HEK293 (cell line): ENCODE results near the gene CCNI2.

Source experiments
- CTCF ChIA-PET: fragments of 350-600 bp; formaldehyde crosslinking; extraction: SDS; loops from one replicate; lab custom pipeline; 2021; ENCODE audit warnings: antibody characterized with exemption; lab: Yijun Ruan, JAX
- POLR2A ChIA-PET: fragments of 300-600 bp; formaldehyde crosslinking; extraction: SDS; loops from one replicate; lab custom pipeline; 2020; ENCODE audit warnings: antibody characterized with exemption, inconsistent platforms; lab: Yijun Ruan, JAX
- H3K27ac ChIP-seq: fragments of 200-500 bp; sonication (Bioruptor generic); 2 replicates; pipeline ENCODE4 v1.5.1; 2014; ENCODE audit warnings: low read depth, low read length, control low read depth, inconsistent platforms; ENCODE audit errors: extremely low read depth
- H3K36me3 ChIP-seq, 2 experiments: fragments of 200-500 bp in 1 of 2; sonication (Bioruptor generic) in 1 of 2; 1 replicate in 1 of 2; 2 replicates in 1 of 2; pipeline ENCODE4 v1.5.1; 2014 to 2017; ENCODE audit warnings: inconsistent platforms in 2 of 2, low read length in 2 of 2; ENCODE audit not compliant: control insufficient read depth in 2 of 2, insufficient read depth in 1 of 2
- H3K4me1 ChIP-seq: fragments of 200-500 bp; sonication (Bioruptor generic); 2 replicates; pipeline ENCODE4 v1.5.1; 2014; ENCODE audit warnings: mild to moderate bottlenecking, low read length, inconsistent platforms; ENCODE audit not compliant: control insufficient read depth, insufficient read depth
- H3K4me3 ChIP-seq: 2 replicates; pipeline ENCODE4 v1.5.1; 2011; ENCODE audit warnings: low read depth, mild to moderate bottlenecking, control low read depth, low read length, moderate library complexity
- H3K9me3 ChIP-seq: fragments of 200-500 bp; sonication (Bioruptor generic); 2 replicates; pipeline ENCODE4 v1.5.1; 2014; ENCODE audit warnings: low read depth, low read length, inconsistent platforms; ENCODE audit not compliant: control insufficient read depth, insufficient read depth
- GLI2 ChIP-seq: fragments of 450-650 bp; formaldehyde crosslinking; IDR thresholded peaks from 2 replicates; pipeline ENCODE4; 2017; ENCODE audit warnings: missing biosample characterization, missing genetic modification characterization, low read depth, borderline replicate concordance
- MEIS1 ChIP-seq: sonication (generic); formaldehyde crosslinking; IDR thresholded peaks from 2 replicates; pipeline ENCODE4 v1.8.1; 2022; ENCODE audit warnings: missing genetic modification reagents, mild to moderate bottlenecking, borderline replicate concordance
- ZFP3 ChIP-seq: fragments of 450-650 bp; formaldehyde crosslinking; IDR thresholded peaks from 2 replicates; pipeline ENCODE4 v1.5.1; 2016; ENCODE audit warnings: low read depth, missing biosample characterization, missing genetic modification characterization
- ZNF138 ChIP-seq: fragments of 450-650 bp; formaldehyde crosslinking; IDR thresholded peaks from 2 replicates; pipeline ENCODE4 v1.5.1; 2016; ENCODE audit warnings: missing biosample characterization, missing genetic modification characterization, borderline replicate concordance
- ZNF335 ChIP-seq: fragments of 450-650 bp; formaldehyde crosslinking; conservative IDR thresholded peaks from 2 replicates; pipeline ENCODE4 v1.5.1; 2016; ENCODE audit warnings: missing biosample characterization, missing genetic modification characterization
- ZNF350 ChIP-seq: fragments of 450-650 bp; formaldehyde crosslinking; IDR thresholded peaks from 2 replicates; pipeline ENCODE4 v1.5.0; 2017; ENCODE audit warnings: missing biosample characterization, mild to moderate bottlenecking, missing genetic modification characterization
- ZNF391 ChIP-seq: fragments of 450-650 bp; formaldehyde crosslinking; IDR thresholded peaks from 2 replicates; pipeline ENCODE4 v1.5.1; 2016; ENCODE audit warnings: low read depth, missing biosample characterization, missing genetic modification characterization, borderline replicate concordance
- ZNF596 ChIP-seq: fragments of 450-650 bp; IDR thresholded peaks from 2 replicates; pipeline ENCODE4 v1.5.0; 2018; ENCODE audit warnings: missing biosample characterization, mild to moderate bottlenecking, missing genetic modification characterization, moderate library complexity
- ZNF843 ChIP-seq: fragments of 450-650 bp; formaldehyde crosslinking; IDR thresholded peaks from 2 replicates; pipeline ENCODE4 v1.5.1; 2016; ENCODE audit warnings: missing biosample characterization, missing genetic modification characterization
- TF ChIP-seq, protein P1 (sequence below): fragments of 450-650 bp; formaldehyde crosslinking; IDR thresholded peaks from 2 replicates; pipeline ENCODE4 v1.5.1; 2017; ENCODE audit warnings: missing biosample characterization, missing genetic modification characterization
- TF ChIP-seq, protein P2 (sequence below): fragments of 450-650 bp; formaldehyde crosslinking; conservative IDR thresholded peaks from 2 replicates; pipeline ENCODE4 v1.5.1; 2016; ENCODE audit warnings: low read depth, missing biosample characterization, missing genetic modification characterization
- TF ChIP-seq, protein P3 (sequence below): fragments of 450-650 bp; formaldehyde crosslinking; IDR thresholded peaks from 2 replicates; pipeline ENCODE4 v1.5.1; 2016; ENCODE audit warnings: missing biosample characterization, missing genetic modification characterization
- TF ChIP-seq, protein P4 (sequence below): fragments of 450-650 bp; formaldehyde crosslinking; IDR thresholded peaks from 2 replicates; pipeline ENCODE4 v1.5.1; 2016; ENCODE audit warnings: missing biosample characterization, missing genetic modification characterization
- TF ChIP-seq, protein P5 (sequence below): fragments of 450-650 bp; formaldehyde crosslinking; IDR thresholded peaks from 2 replicates; pipeline ENCODE4 v1.5.1; 2017; ENCODE audit warnings: missing biosample characterization, missing genetic modification characterization

CCNI2 gene

DNA sequence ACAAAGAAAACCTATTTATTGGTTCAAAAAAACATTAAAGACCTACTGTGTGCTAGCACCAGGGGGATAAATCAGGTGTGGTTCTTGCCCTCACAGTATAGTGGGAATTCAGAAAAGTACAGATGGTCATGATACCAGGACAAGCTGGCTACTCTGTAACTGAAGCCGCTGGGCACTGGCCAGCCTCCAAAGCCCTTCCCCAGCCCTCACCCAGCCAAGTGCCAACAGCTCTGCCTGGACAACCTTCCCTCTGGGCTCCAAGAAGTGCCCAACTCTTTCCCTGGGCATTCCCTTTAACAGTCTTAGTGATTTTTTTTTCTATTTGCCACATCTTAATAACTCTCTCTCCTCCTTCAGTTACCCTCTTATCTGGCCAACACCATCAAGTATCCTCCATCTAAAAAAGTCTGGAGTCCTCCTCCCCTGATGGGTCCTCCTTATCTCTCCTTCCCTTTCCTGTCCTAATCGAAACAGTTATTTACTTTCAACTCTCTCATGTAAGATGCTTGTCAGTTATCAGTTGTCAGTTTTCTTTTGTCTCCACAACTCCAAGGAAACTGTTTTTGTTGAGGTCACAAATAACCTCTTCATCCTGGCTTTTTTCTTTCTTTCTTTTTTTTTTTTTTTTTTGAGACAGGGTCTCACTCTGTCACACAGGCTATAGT is 43.1 kb downstream of the CCNI2 start:
- Histone ChIP-seq H3K27ac (no peak overlapping the region), H3K36me3 (no peaks in the 10 kb centered on the region), H3K9me3 (no peaks in the 10 kb centered on the region), H3K4me3 (no peak overlapping the region)
- CTCF ChIA-PET, result interaction anchor here (0.6 to 0.9 kb wide), 2 partner anchors 30 to 43 kb away, joined by 3 read pairs; partner anchors contain the start of gene CCNI2
- POLR2A ChIA-PET, result interaction anchor here (0.8 kb wide), 1 partner anchor 53 kb away, joined by 3 read pairs; the partner anchor contains the start of gene KIF3A
- TF ChIP-seq, protein P1, sequence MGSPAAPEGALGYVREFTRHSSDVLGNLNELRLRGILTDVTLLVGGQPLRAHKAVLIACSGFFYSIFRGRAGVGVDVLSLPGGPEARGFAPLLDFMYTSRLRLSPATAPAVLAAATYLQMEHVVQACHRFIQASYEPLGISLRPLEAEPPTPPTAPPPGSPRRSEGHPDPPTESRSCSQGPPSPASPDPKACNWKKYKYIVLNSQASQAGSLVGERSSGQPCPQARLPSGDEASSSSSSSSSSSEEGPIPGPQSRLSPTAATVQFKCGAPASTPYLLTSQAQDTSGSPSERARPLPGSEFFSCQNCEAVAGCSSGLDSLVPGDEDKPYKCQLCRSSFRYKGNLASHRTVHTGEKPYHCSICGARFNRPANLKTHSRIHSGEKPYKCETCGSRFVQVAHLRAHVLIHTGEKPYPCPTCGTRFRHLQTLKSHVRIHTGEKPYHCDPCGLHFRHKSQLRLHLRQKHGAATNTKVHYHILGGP (tag by site-specific recombination), result no peak
- TF ChIP-seq ZNF350 (tag by site-specific recombination) (no peak), ZFP3 (no peak), ZNF843 (tag by site-specific recombination) (no peak)
- TF ChIP-seq, protein P2, sequence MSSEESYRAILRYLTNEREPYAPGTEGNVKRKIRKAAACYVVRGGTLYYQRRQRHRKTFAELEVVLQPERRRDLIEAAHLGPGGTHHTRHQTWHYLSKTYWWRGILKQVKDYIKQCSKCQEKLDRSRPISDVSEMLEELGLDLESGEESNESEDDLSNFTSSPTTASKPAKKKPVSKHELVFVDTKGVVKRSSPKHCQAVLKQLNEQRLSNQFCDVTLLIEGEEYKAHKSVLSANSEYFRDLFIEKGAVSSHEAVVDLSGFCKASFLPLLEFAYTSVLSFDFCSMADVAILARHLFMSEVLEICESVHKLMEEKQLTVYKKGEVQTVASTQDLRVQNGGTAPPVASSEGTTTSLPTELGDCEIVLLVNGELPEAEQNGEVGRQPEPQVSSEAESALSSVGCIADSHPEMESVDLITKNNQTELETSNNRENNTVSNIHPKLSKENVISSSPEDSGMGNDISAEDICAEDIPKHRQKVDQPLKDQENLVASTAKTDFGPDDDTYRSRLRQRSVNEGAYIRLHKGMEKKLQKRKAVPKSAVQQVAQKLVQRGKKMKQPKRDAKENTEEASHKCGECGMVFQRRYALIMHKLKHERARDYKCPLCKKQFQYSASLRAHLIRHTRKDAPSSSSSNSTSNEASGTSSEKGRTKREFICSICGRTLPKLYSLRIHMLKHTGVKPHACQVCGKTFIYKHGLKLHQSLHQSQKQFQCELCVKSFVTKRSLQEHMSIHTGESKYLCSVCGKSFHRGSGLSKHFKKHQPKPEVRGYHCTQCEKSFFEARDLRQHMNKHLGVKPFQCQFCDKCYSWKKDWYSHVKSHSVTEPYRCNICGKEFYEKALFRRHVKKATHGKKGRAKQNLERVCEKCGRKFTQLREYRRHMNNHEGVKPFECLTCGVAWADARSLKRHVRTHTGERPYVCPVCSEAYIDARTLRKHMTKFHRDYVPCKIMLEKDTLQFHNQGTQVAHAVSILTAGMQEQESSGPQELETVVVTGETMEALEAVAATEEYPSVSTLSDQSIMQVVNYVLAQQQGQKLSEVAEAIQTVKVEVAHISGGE, result no peak
- TF ChIP-seq, protein P3, sequence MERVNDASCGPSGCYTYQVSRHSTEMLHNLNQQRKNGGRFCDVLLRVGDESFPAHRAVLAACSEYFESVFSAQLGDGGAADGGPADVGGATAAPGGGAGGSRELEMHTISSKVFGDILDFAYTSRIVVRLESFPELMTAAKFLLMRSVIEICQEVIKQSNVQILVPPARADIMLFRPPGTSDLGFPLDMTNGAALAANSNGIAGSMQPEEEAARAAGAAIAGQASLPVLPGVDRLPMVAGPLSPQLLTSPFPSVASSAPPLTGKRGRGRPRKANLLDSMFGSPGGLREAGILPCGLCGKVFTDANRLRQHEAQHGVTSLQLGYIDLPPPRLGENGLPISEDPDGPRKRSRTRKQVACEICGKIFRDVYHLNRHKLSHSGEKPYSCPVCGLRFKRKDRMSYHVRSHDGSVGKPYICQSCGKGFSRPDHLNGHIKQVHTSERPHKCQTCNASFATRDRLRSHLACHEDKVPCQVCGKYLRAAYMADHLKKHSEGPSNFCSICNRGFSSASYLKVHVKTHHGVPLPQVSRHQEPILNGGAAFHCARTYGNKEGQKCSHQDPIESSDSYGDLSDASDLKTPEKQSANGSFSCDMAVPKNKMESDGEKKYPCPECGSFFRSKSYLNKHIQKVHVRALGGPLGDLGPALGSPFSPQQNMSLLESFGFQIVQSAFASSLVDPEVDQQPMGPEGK (tag by site-specific recombination), result no peak
- TF ChIP-seq, all 188 proteins: peak for 0
- H3K4me1 ChIP-seq, result no peaks in the 10 kb centered on the region

DNA sequence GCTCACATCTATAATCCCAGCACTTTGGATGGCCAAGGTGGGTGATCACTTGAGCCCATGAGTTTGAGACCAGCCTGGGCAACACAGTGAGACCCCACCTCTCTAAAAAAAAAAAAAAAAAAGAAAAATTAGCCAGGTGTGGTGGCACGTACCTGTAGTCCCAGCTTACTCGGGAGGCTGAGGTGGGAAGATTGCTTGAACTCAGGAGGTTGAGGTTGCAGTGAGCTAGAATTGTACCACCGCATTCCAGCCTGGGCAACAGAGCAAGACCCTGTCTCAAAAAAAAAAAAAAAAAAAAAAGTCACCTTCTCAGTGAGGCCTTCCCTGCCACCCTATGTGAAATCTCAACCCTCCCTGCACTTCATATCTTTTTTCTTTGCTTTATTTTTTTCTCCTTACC is 43.8 kb downstream of the CCNI2 start:
- Histone ChIP-seq H3K36me3 (no peaks in the 10 kb centered on the region), H3K4me1 (no peaks in the 10 kb centered on the region), H3K4me3 (no peak overlapping the region), H3K27ac (no peak overlapping the region), H3K9me3 (no peaks in the 10 kb centered on the region)
- CTCF ChIA-PET, result no interaction called here
- POLR2A ChIA-PET, result no interaction called here
- TF ChIP-seq, protein P4, sequence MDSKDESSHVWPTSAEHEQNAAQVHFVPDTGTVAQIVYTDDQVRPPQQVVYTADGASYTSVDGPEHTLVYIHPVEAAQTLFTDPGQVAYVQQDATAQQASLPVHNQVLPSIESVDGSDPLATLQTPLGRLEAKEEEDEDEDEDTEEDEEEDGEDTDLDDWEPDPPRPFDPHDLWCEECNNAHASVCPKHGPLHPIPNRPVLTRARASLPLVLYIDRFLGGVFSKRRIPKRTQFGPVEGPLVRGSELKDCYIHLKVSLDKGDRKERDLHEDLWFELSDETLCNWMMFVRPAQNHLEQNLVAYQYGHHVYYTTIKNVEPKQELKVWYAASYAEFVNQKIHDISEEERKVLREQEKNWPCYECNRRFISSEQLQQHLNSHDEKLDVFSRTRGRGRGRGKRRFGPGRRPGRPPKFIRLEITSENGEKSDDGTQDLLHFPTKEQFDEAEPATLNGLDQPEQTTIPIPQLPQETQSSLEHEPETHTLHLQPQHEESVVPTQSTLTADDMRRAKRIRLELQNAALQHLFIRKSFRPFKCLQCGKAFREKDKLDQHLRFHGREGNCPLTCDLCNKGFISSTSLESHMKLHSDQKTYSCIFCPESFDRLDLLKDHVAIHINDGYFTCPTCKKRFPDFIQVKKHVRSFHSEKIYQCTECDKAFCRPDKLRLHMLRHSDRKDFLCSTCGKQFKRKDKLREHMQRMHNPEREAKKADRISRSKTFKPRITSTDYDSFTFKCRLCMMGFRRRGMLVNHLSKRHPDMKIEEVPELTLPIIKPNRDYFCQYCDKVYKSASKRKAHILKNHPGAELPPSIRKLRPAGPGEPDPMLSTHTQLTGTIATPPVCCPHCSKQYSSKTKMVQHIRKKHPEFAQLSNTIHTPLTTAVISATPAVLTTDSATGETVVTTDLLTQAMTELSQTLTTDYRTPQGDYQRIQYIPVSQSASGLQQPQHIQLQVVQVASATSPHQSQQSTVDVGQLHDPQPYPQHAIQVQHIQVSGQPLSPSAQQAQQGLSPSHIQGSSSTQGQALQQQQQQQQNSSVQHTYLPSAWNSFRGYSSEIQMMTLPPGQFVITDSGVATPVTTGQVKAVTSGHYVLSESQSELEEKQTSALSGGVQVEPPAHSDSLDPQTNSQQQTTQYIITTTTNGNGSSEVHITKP (tag by site-specific recombination), result no peak
- TF ChIP-seq GLI2 (tag by site-specific recombination) (no peak), ZNF596 (tag by site-specific recombination) (no peak), MEIS1 (no peak), ZNF335 (tag by site-specific recombination) (no peak), ZNF391 (tag by site-specific recombination) (no peak), ZNF138 (tag by site-specific recombination) (no peak)
- TF ChIP-seq, protein P2, result no peak
- TF ChIP-seq, protein P5, sequence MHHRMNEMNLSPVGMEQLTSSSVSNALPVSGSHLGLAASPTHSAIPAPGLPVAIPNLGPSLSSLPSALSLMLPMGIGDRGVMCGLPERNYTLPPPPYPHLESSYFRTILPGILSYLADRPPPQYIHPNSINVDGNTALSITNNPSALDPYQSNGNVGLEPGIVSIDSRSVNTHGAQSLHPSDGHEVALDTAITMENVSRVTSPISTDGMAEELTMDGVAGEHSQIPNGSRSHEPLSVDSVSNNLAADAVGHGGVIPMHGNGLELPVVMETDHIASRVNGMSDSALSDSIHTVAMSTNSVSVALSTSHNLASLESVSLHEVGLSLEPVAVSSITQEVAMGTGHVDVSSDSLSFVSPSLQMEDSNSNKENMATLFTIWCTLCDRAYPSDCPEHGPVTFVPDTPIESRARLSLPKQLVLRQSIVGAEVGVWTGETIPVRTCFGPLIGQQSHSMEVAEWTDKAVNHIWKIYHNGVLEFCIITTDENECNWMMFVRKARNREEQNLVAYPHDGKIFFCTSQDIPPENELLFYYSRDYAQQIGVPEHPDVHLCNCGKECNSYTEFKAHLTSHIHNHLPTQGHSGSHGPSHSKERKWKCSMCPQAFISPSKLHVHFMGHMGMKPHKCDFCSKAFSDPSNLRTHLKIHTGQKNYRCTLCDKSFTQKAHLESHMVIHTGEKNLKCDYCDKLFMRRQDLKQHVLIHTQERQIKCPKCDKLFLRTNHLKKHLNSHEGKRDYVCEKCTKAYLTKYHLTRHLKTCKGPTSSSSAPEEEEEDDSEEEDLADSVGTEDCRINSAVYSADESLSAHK (tag by site-specific recombination), result no peak
